ENCODE measurements around the gene CPNE9.
"Not testable (repeated sequence)": the region's sequence is repeated elsewhere in the genome, so short reads cannot be mapped to it uniquely, and the experiment has no call there.

CPNE9 gene

DNA sequence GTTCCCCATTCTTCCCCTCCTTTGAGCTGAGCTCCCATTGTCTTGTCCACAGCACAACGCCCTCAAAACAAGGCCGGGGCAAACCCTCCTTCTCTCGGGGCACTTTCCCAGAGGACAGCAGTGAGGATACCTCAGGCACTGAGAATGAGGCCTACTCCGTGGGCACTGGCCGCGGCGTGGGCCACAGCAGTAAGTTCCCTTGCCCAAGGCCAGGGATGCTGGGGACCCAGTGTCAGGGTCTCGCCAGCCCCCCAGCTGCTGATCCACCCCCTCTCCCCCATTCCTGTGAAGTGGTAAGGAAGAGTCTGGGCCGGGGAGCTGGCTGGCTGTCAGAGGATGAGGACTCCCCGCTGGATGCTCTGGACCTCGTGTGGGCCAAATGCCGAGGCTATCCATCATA lies 41.9 kb downstream of the CPNE9 start:
- DNase-seq (ENCODE audit: low read depth in 1 of 2, low spot score in 1 of 2), result no peak

DNA sequence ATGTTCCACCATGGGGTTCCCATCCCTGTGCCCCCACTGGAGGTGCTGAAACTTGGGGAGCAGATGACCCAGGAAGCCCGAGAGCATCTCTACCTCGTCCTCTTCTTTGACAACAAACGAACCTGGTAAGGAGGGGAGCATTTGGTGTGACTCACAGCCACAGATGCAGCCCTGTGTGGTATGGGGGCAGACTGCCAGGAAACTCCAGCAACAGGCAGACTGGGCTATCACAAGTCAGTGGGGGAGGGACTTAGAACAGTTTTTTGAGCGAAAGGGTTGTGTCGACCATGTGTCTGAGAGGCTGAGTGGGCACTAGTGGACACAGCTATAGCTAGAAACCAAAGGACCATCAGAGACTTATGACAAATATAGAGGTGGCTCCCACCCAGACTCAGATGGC lies 42.7 kb downstream of the CPNE9 start:
- no peak for DNase-seq (ENCODE audit: low read depth in 1 of 2, low spot score in 1 of 2)

DNA sequence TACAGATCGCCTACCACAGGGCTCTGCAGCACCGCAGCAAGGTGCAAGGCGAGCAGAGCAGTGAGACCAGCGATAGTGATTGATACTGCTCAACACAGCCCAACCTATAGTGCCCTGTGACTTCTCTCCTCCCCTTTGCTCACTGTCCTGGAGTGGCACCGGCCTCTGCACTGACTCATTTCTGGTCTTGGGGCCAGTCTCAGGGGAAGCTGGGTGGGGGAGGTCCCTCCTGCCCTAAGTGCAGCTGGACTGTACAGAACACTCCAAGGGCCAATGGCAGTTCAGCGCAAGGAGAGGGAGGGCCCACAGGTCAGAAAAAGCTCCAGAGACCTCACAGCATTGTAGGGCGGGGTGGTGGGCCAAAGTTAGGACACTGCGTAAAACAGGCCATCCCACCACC lies 43.6 kb downstream of the CPNE9 start:
- DNase-seq (ENCODE audit: low read depth in 1 of 2, low spot score in 1 of 2), result no peak

DNA sequence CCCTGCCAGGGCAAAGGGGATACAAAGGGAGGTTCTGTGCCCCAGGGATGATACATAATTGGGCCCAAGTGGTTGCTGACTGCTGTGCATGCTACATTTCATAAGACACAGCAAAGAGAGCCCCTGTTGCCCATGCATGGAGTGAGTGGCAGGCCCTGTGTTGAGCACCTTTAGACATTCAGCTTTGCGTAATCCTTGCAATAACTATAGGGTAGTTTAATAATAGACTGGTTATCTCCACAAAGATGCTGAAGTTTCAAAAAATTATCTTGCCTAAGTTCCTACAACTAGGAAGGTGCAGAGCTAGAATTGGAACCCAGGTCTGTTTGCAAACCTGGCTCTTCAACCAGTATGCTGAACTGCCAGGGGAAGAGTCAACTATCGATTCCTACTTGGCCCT lies 44.4 kb downstream of the CPNE9 start:
- no peak for DNase-seq (ENCODE audit: low read depth in 1 of 2, low spot score in 1 of 2)

DNA sequence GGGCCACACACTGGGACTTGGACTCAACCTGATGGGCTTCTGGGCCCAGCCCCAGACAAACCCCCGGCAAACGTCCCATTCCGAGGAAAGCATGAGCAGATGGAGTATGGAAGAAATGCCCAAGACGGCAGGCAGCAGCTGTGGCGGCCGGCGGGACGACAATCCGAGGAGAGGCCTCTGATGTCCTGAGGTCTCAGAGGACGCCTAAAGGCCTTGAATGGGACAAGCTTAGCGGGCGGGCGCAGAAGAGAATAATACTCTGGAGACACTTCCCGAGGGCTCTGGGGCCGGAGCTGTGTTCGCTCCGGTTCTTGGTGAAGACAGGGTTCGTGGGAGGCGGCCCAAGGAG lies 45.6 kb downstream of the CPNE9 start:
- DNase-seq (ENCODE audit: low read depth in 1 of 2, low spot score in 1 of 2), result no peak

DNA sequence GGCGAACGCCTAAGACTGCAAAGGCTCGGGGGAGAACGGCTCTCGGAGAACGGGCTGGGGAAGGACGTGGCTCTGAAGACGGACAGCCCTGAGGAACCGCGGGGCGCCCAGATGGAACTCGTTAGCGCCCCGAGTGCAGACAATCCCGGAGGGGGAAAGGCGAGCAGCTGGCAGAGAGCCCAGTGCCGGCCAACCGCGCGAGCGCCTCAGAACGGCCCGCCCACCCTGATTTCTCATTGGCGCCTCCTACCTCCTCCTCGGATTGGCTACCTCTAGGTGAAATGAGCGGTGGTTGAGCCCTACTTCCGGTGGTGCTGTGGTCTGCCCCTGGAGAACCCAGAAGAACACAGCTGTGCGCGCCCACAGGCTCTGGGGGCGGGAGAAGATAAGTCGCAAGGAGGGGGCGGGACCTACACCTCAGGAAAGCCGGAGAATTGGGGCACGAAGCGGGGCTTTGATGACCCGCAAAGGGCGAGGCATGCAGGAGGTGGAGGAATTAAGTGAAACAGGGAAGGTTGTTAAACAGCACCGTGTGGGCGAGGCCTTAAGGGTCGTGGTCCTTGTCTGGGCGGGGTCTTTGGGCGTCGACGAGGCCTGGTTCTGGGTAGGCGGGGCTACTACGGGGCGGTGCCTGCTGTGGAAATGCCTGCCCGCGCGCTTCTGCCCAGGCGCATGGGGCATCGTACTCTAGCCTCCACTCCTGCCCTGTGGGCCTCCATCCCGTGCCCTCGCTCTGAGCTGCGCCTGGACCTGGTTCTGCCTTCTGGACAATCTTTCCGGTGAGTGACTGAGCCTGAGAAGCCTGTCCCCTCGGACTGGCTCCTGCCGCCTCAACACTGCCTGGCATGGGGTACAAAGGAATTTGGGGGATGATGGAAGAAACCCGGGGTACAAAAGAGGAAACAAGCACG lies 46.3 kb downstream of the CPNE9 start, which contains the start of gene OGG1:
TSS of gene OGG1 (plus strand) at position 308 of the 911 bp plus-strand sequence. CDS start at position 643, 335 bp downstream.
- peak; percentile 80 to 83 for DNase-seq (ENCODE audit: low read depth in 1 of 2, low spot score in 1 of 2)

DNA sequence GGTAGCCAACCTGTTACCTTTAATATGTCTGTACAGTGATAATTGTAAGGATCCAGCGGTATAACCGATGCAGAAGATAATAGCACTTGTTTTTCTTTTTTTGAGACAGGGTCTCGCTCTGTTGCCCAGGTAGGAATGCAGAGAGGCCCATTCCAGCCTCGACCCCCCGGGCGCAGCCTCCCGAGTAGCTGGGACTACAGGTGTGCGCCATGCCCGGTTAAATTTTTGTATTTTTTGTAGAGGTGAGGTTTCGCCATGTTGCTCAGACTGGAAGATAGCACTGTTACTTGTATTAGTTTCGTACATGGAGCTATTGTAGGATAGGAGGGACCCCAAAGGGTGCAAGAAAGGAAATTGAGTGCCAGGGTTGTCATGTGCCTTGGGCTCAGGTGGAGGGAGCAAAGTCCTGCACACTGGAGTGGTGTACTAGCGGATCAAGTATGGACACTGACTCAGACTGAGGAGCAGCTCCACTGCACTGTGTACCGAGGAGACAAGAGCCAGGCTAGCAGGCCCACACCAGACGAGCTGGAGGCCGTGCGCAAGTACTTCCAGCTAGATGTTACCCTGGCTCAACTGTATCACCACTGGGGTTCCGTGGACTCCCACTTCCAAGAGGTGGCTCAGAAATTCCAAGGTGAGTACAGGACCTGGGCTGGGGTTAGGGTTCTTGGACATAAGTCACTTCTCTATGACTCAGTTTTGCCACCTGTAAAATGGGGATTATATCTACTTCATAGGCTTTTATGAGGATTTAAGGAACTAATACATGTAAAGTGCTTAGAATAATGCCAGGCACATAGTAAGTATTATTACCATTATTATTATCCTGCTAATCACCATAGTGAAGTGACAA lies 47.2 kb downstream of the CPNE9 start:
- DNase-seq (ENCODE audit: low read depth in 1 of 2, low spot score in 1 of 2), result no peak

DNA sequence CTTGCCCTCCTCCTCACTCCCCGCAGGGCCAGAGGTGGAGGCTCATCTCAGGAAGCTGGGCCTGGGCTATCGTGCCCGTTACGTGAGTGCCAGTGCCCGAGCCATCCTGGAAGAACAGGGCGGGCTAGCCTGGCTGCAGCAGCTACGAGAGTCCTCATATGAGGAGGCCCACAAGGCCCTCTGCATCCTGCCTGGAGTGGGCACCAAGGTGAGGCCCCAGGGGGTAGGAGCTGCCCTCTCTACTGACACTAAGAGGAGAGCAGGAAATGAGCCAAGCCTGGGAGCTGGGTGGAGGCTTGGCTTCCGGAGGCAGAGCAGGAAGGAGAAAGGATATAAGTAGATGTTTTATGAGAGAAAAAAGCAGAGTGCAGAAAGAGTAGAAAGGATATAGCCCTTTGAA lies 51.0 kb downstream of the CPNE9 start:
- no peak for DNase-seq (ENCODE audit: low read depth in 1 of 2, low spot score in 1 of 2)

DNA sequence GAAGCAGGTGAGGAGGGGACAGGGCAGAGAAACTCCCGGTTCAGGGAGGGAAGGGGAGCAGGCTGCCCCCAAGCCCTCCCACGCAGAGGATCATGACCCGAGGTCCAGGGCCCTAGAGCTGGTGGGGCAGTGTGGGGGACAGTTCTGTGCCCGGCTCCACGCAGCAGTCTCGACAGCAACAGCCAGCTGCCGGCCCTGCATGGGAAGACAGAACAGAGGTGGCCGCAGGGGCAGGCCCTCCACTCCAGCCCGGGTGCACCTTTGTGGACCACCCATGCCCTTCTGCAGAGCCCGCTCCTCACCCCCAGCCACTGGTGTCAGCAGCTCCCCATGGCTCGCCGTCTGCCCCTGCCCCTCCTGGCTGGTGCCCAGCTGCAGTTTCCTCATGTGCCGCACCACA lies 53.8 kb downstream of the CPNE9 start:
- no peak for DNase-seq (ENCODE audit: low read depth in 1 of 2, low spot score in 1 of 2)

DNA sequence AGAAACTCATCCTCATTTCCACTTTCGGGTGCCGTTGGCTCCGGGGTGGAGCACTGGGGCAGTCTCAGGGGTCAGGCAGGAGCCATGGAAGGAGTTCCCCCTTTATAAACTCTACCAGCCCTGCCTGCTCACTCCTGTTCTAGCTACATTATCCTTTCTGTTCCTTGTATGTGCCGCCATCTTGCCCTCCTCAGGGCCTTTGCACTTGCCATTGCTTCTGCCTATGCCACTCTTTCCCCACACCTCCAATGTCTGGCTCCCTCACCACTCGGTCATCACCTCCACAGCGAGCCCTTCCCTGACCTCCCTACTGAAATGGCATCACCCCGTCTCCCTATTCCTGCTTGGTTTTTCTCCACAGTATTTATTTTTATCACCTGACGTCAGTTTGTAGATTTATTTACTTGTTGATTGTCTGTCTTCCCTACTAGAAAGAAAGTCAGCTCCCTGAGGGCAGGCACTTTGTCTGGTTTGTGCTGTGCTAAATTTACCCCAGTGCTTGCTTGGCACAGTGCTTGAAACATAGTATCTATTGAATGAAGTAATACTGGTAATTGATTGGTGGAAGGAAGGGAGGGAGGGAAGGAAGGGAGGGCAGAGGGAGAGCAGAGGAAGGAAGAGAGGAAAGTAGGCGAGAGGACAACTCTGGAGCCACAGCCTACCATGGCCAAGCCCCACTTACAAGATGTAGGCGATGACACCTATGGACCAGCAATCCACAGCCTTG lies 57.3 kb downstream of the CPNE9 start:
- DNase-seq (ENCODE audit: low read depth in 1 of 2, low spot score in 1 of 2), result no peak

DNA sequence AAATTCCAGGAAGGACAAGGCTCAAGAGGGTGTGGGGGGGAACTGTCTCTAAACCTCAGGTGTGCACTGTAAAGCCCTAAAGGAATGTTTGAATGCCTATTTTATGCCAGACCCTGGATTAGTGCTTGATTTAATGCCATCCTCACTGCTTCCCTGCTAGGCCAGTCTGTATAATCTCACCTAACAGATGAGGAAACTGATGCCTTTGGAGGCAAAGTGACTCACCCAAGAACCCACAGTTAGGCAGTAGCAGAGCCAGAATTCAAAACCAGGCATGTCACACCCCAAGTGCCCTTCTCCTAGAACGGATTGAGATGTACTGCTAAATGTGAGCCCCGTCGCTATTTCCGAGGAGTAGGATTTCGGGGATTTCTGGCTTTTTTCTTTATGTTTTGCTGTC lies 58.3 kb downstream of the CPNE9 start:
- no peak for DNase-seq (ENCODE audit: low read depth in 1 of 2, low spot score in 1 of 2)

DNA sequence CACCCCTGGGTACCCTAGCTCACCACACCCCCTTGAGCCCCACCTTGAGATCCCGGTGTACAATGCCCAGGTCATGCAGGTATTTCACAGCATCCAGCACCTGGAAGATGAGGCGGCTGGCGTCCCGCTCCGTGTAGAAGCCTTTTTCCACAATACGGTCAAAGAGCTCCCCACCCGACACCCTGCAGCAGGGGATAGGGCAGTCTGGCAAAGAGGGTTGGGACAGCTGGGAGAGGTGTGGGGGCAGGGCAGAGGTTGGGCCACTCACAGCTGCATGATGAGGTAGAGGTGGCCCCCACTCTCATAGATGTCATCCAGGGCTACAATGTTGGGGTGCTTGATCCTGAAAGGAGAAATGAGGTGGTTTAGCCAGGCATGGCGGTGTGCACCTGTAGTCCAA lies 59.2 kb downstream of the CPNE9 start:
- DNase-seq (ENCODE audit: low read depth in 1 of 2, low spot score in 1 of 2), result no peak

DNA sequence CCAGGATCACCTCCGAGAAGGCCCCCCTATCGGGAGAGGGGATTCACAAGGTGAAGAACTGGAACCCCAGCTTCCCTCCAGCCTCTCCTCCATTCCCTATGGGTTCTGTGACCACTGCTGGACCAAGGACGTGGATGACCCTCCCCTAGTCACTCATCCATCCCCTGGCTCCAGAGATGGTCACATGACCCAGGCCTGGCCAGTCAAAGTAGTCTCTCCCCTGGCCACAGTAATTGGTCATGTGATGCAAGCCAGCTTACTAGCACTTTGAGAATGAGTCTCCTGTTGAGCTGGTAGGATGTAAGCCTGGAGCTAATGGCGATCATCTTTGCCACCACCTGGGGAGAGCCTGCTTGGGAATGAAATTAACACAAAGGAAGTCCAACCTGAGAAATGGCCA lies 62.2 kb downstream of the CPNE9 start:
- DNase-seq (ENCODE audit: low read depth in 1 of 2, low spot score in 1 of 2), result no peak

DNA sequence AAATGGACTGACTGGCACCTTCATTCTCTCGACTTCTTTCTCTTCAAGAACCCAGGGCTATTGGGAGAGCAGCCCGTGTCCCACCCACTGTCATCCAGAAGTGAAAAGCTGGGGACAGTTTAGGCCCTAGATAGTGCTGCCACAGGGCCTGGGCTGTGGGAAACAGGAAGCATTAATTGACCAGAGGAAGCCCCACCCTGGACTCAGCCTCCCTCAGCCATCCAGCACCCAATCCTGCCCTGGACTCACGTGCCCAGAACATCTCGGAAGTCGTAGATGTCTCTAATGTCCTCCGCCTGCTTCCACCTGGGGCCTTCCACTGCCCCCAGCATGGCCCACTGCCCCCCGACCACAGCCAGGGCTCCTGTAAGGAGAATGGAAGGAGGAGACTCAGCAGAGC lies 63.8 kb downstream of the CPNE9 start:
- DNase-seq (ENCODE audit: low read depth in 1 of 2, low spot score in 1 of 2), result no peak

DNA sequence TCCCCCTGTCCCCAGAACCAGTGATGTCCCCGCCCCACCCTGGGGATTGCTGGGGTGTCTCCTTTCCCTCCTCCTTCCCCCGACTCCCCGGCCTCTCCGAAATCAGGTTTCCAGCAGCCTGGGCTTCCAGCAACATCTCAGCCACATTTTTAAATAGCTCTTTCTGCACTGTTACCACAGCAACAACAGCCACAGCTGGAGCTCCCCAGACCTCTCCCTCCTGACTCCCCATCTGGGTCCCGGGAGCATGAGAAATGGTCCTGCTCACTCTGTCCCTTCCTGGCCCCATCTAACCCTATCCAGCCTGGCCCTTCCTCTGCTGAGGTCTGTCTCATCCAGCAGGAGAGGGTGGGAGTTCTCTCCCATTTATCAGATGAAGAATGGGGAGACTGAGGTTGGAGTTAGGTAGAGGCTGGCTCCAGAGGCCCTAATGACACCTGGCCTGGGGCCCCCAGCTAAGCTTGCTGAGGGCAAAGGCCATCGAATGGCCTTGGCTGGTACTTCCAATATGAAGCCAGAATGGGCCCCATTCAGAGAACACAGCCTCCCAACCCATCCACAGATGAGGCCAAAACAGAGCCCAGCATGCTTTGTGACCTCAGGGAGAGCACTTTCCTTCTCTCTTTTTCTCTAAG lies 64.6 kb downstream of the CPNE9 start:
- no peak for DNase-seq (ENCODE audit: low read depth in 1 of 2, low spot score in 1 of 2)

DNA sequence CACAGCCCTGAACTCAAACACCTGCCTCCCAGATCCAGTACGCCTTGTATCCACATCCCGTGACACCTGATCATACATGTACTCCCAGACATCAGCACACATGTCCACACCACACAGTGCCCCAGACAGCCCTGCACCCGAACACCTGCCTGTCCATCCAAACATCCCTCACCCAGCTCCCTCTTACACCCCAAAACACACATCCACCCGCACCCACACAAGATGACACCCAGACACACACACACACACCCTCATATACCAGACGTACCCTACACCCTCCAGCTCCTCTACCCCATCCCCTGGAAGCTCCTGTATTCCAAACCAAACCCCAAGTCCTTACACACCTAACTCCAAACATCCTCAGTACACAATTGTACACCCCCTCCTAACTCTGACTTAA lies 65.4 kb downstream of the CPNE9 start:
- no peak for DNase-seq (ENCODE audit: low read depth in 1 of 2, low spot score in 1 of 2)

DNA sequence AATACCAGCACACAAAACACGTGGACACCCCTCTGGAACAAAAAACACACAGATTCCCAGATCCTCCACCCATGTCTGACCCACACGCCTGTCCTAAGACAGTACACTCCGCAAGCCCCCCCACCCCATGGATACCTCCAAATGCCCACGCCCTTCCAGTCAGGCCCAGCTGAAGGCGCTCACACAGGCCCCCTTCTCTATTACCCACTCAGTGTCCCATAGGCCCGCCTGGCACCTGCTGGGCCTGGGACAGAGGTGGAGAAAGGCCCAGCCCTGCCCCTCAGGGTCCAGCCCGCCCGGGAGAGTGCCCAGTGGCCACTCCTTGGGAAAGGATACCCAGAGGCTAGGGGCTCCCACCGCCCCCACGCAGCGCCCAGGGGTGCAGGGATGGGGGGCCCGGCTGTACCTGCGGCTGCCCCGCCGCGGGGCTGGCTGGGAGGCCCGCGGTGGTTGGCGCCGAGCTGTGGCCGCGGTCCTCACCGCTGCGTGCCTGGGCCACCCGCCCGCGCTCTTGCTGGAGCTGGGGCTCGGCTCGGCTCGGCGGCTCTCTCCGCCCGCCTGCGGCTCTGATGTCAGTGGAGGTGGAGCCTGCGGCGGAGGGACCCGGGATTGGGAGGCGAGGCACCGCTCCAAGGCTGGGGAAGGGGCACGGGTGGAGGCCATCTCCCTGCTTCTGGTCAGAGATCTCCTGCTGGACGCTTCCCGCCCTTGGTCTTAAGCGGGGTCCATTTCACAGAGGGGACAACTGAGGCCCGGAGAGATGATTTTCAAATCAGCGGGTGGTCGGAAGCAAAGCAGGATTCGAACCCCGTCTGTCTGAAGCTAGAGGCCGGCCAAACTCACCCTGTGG lies 66.0 kb downstream of the CPNE9 start, which contains the start of gene CAMK1:
TSS of gene CAMK1 (minus strand) at position 522 of the 850 bp plus-strand sequence. CDS start 2,198 bp downstream, outside the sequence.
- DNase-seq (ENCODE audit: low read depth in 1 of 2, low spot score in 1 of 2), result peak in 1 of 2 donors; percentile 55

DNA sequence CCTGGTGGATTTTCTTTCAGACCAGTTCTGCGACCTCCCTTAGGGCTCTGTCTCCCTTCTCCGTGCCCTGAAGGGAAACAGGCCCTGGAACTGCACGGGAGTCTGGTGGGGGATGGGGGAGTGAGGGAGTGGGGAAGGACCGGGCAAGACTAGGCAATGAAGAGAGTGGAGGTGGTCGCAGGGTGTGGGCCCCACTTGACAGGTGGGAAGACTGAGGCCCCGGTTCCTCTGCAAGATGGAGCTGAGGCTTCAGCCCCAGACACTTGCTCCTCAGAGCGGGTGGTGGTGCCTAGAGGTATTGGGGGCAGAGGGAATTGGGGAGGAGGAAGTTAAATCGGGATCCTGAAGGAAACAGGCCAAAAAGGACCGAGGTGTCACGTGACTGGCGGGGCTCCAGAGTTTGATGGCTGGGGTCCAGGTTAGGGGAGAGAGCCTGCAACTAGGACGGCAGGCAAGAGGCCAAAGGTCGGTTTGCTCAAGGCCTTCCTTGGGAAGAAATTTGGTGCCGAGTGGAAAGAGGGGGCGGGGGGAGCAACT lies 66.7 kb downstream of the CPNE9 start:
- DNase-seq (ENCODE audit: low read depth in 1 of 2, low spot score in 1 of 2), result no peak

DNA sequence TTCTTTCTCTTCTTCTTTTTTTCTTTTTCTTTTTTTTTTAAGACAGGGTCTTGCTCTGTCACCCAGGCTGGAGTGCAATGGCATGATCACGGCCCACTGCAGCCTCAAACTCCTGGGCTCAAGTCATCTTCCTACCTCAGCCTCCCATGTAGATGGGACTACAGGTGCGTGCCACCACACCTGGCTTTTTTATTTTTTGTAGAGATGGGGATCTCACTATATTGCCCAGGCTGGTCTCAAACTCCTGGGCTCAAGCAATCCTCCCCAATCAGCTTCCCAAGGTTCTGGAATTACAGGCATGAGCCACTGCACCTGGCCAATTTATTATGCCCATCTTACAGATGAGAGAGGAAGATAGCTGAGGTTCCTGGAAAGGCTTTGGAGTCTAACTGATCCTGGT lies 67.4 kb downstream of the CPNE9 start:
- DNase-seq (ENCODE audit: low read depth in 1 of 2, low spot score in 1 of 2), result not testable (repeated sequence)

All from stimulated activated CD4-positive, alpha-beta T cell treated with anti-CD3 and anti-CD28 coated beads, Interleukin-15, amount 100 ng/mL, for 1 hour (primary cell).